GM23248 (cell line): ENCODE results near the gene ATP9A. TPM values are rescaled to one million over a fixed set of nuclear protein-coding genes. Genes with fewer than 3 reads are reported as not detected.

Source experiments
- DNase-seq: peaks from one replicate; pipeline ENCODE4 v3.0.0-alpha.2; 2015
- H2AFZ ChIP-seq: fragments of 200-600 bp; sonication (generic); 2 replicates; pipeline ENCODE4 v1.6.1; 2016; ENCODE audit warnings: antibody characterized with exemption
- H3F3A ChIP-seq: fragments of 200-600 bp; sonication (generic); 2 replicates; pipeline ENCODE4 v1.6.1; 2016; ENCODE audit warnings: mild to moderate bottlenecking, antibody characterized with exemption, mixed run types; ENCODE audit not compliant: insufficient read depth
- H3K27ac ChIP-seq: fragments of 200-600 bp; sonication (generic); 2 replicates; pipeline ENCODE4 v1.5.1; 2016; ENCODE audit warnings: mild to moderate bottlenecking
- H3K27me3 ChIP-seq: fragments of 200-600 bp; sonication (generic); replicated peaks from 2 replicates; pipeline ENCODE4 v1.6.1; 2016; ENCODE audit warnings: mild to moderate bottlenecking; ENCODE audit not compliant: insufficient read depth
- H3K36me3 ChIP-seq: fragments of 200-600 bp; sonication (generic); 2 replicates; pipeline ENCODE4 v1.6.1; 2016; ENCODE audit warnings: low read depth, mild to moderate bottlenecking
- H3K4me1 ChIP-seq: fragments of 200-600 bp; sonication (generic); 2 replicates; pipeline ENCODE4 v1.6.1; 2016; ENCODE audit warnings: mild to moderate bottlenecking; ENCODE audit not compliant: insufficient read depth
- H3K4me2 ChIP-seq: fragments of 200-600 bp; sonication (generic); one replicate; pipeline ENCODE4 v1.6.1; 2016; ENCODE audit warnings: mild to moderate bottlenecking; ENCODE audit not compliant: unreplicated experiment
- H3K4me3 ChIP-seq: fragments of 200-600 bp; sonication (generic); 2 replicates; pipeline ENCODE4 v1.5.1; 2016; ENCODE audit warnings: mild to moderate bottlenecking
- H3K79me2 ChIP-seq: fragments of 200-600 bp; sonication (generic); 2 replicates; pipeline ENCODE4 v1.6.1; 2016; ENCODE audit warnings: mild to moderate bottlenecking; ENCODE audit not compliant: insufficient read depth
- H3K9ac ChIP-seq: fragments of 200-600 bp; sonication (generic); 2 replicates; pipeline ENCODE4 v1.6.1; 2016; ENCODE audit warnings: mild to moderate bottlenecking
- H3K9me2 ChIP-seq: fragments of 200-600 bp; sonication (generic); 2 replicates; pipeline ENCODE4 v1.6.1; 2016; ENCODE audit warnings: mixed run types, mild to moderate bottlenecking, moderate library complexity; ENCODE audit not compliant: insufficient read depth
- H3K9me3 ChIP-seq: fragments of 200-600 bp; sonication (generic); one replicate; pipeline ENCODE4 v1.6.1; 2017; ENCODE audit warnings: low read depth
- H4K20me1 ChIP-seq: fragments of 200-600 bp; sonication (generic); 2 replicates; pipeline ENCODE4 v1.6.0; 2016; ENCODE audit not compliant: insufficient read depth
- EZH2 ChIP-seq: fragments of 200-600 bp; sonication (generic); IDR thresholded peaks from 2 replicates; pipeline ENCODE4 v1.6.1; 2018; ENCODE audit warnings: antibody characterized with exemption, mild to moderate bottlenecking; ENCODE audit not compliant: insufficient read depth, poor library complexity, severe bottlenecking
- EZH2phosphoT487 ChIP-seq: fragments of 200-600 bp; sonication (generic); IDR thresholded peaks from 2 replicates; pipeline ENCODE4 v1.6.1; 2018; ENCODE audit warnings: antibody characterized with exemption, moderate library complexity, mild to moderate bottlenecking, low read depth; ENCODE audit not compliant: insufficient read depth
- WGBS, 2 experiments: methylation state at CpG; one replicate each; pipeline ENCODE4 v1.1.6; 2015 to 2017; ENCODE audit warnings: low lambda C conversion rate in 2 of 2, low coverage in 1 of 2; ENCODE audit errors: missing lambda C conversion rate in 2 of 2; 5-methylcytosine and 5-hydroxymethylcytosine counted together
- in situ Hi-C: fragments of 300-500 bp; cut with MboI; formaldehyde crosslinking; loops from 2 replicates; pipeline ENCODE4 v1.15.0; 2020
- polyA plus RNA-seq: library from polyadenylated mRNA; unstranded; fragments of >200 nt; fragmentation: Nextera tagmentation; extraction: Ambion mirVana; gene quantifications from 2 replicates; pipeline ENCODE4 v1.2.1, GENCODE V29; 2016
- total RNA-seq: library from RNA; depleted of rRNA; stranded (reverse); fragments of >200 nt; shearing (Covaris generic); gene quantifications from 2 replicates; pipeline ENCODE4 v1.2.3, GENCODE V29; 2014

Gene ATP9A
- total and polyA plus RNA-seq, 2 experiments from 2014 or later, result 6.9 to 15.9 TPM

GRCh38 chr20:51623255-51623654 lies 144.9 kb downstream of the ATP9A start:
- Histone ChIP-seq H2AFZ (no peak overlapping the region), H3K4me2 (no peak overlapping the region), H3F3A (no peaks in the 10 kb centered on the region), H3K27me3 (no peaks in the 10 kb centered on the region), H3K9me3 (no peaks in the 10 kb centered on the region), H3K9me2 (no peaks in the 10 kb centered on the region), H3K36me3 (no peaks in the 10 kb centered on the region), H3K79me2 (no peaks in the 10 kb centered on the region), H4K20me1 (no peaks in the 10 kb centered on the region), H3K4me3 (no peak overlapping the region), H3K9ac (no peak overlapping the region), H3K27ac (no peak overlapping the region), H3K4me1 (no peaks in the 10 kb centered on the region)
- no peak for DNase-seq
- WGBS, 2 experiments, result 96 to 98% methylated on average over 9 of the region's 9 CpGs
- in situ Hi-C loops, result no loop called here
- TF ChIP-seq EZH2 (no peak), EZH2phosphoT487 (no peak)

DNA sequence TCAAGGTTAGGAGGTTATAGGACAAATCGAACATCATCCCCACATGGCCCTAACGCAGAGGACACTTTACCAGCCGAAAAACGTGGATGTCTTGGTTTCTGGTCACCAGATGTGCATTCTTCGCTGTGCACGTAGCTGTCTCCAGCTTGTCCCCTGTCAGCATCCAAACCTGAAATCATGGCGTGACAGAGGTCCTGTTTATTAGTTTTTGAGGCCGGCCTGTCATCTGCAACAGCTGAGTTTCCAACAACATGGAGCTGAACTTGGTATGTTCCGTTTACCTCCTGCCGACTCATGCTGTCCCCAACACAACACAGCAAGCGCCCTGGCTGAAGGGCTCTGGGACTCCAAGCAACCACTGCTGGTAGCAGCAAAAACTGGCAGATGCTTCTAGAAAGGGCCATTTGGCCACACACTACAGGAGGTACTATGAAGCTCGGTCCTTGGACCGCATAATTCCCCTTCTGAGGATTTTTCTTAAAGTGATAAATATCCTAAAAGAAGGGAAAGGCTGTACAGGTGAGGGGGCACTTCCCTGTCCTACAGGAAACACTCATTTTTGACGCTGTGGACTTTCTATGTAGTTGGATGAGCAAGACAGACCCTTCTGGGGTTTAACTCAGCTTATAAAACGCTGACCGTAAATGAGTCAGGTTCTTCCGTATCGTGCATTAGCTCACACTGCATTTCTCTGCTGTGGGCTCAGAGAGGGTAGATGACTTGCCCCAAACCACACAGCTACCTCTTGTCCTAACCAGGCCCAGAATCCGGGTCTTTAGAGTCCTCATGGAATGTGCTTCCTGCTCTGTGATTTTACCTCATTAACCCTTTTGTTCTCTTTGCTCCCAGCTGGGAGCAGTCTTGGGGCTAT lies 146.0 kb downstream of the ATP9A start:
- H3F3A ChIP-seq, result no peaks in the 10 kb centered on the region
- no peak overlapping the region for H3K4me2 ChIP-seq
- no peaks in the 10 kb centered on the region for H3K79me2 ChIP-seq
- H3K27me3 ChIP-seq, result no peaks in the 10 kb centered on the region
- H3K4me3 ChIP-seq, result no peak overlapping the region
- H4K20me1 ChIP-seq, result no peaks in the 10 kb centered on the region
- no peaks in the 10 kb centered on the region for H3K9me2 ChIP-seq
- no peak overlapping the region for H3K27ac ChIP-seq
- H3K9ac ChIP-seq, result no peak overlapping the region
- no peaks in the 10 kb centered on the region for H3K36me3 ChIP-seq
- H3K9me3 ChIP-seq, result no peaks in the 10 kb centered on the region
- DNase-seq, result no peak
- TF ChIP-seq EZH2, result no peak
- no peak for TF ChIP-seq EZH2phosphoT487
- in situ Hi-C loops, result no loop called here
- WGBS, 2 experiments, result 92 to 93% methylated on average over 19 of the region's 19 CpGs
- no peaks in the 10 kb centered on the region for H3K4me1 ChIP-seq
- H2AFZ ChIP-seq, result no peak overlapping the region

- Histone ChIP-seq H2AFZ (no peak overlapping the region), H3K9me3 (no peaks in the 10 kb centered on the region), H3K9me2 (no peaks in the 10 kb centered on the region), H3K4me2 (no peak overlapping the region), H3K27me3 (no peaks in the 10 kb centered on the region), H3K79me2 (no peaks in the 10 kb centered on the region), H3F3A (no peaks in the 10 kb centered on the region), H3K36me3 (no peaks in the 10 kb centered on the region), H3K4me1 (no peaks in the 10 kb centered on the region), H3K9ac (no peak overlapping the region), H4K20me1 (no peaks in the 10 kb centered on the region), H3K4me3 (no peak overlapping the region), H3K27ac (no peak overlapping the region)
- 87 to 89% methylated on average over 12 of the region's 12 CpGs for WGBS, 2 experiments
- TF ChIP-seq EZH2phosphoT487 (no peak), EZH2 (no peak)
- no peak for DNase-seq
- in situ Hi-C loops, result no loop called here
These were observed 147.8 kb downstream of the ATP9A start for GRCh38 chr20:51620432-51620831.

- Histone ChIP-seq H3K79me2 (no peaks in the 10 kb centered on the region), H3K27ac (no peak overlapping the region), H3K9me3 (no peaks in the 10 kb centered on the region), H3K9ac (no peak overlapping the region), H3K36me3 (no peaks in the 10 kb centered on the region), H3K4me3 (no peak overlapping the region), H3K9me2 (no peaks in the 10 kb centered on the region), H4K20me1 (no peaks in the 10 kb centered on the region), H3K27me3 (no peaks in the 10 kb centered on the region), H3K4me1 (no peaks in the 10 kb centered on the region), H3F3A (no peaks in the 10 kb centered on the region), H3K4me2 (no peak overlapping the region), H2AFZ (no peak overlapping the region)
- DNase-seq, result no peak
- no peak for TF ChIP-seq EZH2phosphoT487
- in situ Hi-C loops, result no loop called here
- WGBS, 2 experiments, result 90 to 95% methylated on average over 3 of the region's 3 CpGs
These were observed 152.1 kb downstream of the ATP9A start for GRCh38 chr20:51616060-51616459.
